ENCODE measurements around the gene LRRC56. TPM values are rescaled to one million over a fixed set of nuclear protein-coding genes. Genes with fewer than 3 reads are reported as not detected.

LRRC56 gene
- polyA plus RNA-seq, 2 of the 4 experiments (the other 2 are of a cell fraction): 0.32 to 1.0 TPM

DNA sequence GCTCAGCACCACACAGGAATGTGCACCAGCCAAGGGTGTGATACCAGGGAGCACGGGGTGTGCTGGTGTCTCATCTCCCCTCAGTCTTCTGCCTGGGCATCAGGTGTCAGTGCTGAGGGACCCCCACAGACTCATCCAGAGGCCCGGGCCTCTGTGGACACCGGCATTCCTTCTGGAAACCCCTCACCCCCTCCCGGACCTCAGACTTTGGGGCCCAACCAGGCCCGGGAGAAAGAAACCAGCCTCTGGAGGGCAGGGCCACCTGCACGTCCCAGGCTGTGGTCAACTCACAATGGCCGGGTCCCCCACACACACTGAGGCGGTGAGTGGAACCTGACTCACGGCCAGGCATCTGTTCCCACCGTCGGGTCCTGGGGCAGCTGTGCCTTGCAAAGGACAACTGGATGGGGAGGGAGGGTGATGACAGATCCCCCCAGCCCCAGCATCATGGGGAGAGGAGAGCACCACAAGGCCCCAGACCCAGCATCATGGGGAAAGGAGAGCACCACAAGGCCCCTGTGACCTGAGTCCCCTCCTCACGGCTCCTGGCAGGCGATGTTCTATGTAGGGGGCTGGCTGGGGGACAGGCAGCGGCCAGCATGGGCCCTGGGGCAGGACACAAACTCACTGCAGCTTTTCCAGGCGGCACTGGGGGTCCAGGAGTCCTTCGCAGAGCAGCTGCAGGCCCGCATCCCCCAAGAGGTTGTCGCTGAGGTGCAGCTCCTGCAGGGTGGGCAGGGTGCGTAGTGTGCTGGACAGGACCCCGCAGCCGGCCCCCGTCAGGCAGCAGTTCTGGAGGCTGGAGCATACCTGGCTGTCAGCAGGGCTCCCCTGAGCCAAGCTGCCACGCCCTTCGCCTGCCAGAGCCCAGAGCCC lies 37.9 kb upstream of the LRRC56 start:
- H3K4me2 ChIP-seq: no peak overlapping the region
- WGBS (ENCODE audit: missing lambda C conversion rate): 91% methylated on average over 17 of the region's 24 CpGs
- ChIA-PET POLR2A (no interaction called here), CTCF (interaction anchor here (1.1 to 4.8 kb wide), 2 partner anchors 18 to 19 kb away, joined by 4 to 28 read pairs; no protein-coding TSS in a partner anchor)
- peaks cover under 1% of the 10 kb centered on the region; the same call in 1 of the 3 replicates for H3K4me1 ChIP-seq
- H3K9me3 ChIP-seq: no peaks in the 10 kb centered on the region
- no peak overlapping the region for H3K27ac ChIP-seq
- FAIRE-seq (no peak), ATAC-seq (no peak), DNase-seq (ENCODE audit: low read depth in 1 of 2, low spot score in 1 of 2) (no peak)
- TF ChIP-seq, protein P1, sequence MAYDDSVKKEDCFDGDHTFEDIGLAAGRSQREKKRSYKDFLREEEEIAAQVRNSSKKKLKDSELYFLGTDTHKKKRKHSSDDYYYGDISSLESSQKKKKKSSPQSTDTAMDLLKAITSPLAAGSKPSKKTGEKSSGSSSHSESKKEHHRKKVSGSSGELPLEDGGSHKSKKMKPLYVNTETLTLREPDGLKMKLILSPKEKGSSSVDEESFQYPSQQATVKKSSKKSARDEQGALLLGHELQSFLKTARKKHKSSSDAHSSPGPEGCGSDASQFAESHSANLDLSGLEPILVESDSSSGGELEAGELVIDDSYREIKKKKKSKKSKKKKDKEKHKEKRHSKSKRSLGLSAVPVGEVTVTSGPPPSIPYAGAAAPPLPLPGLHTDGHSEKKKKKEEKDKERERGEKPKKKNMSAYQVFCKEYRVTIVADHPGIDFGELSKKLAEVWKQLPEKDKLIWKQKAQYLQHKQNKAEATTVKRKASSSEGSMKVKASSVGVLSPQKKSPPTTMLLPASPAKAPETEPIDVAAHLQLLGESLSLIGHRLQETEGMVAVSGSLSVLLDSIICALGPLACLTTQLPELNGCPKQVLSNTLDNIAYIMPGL (CRISPR knock-in tag; IDR thresholded peaks at IDR 0.05; ENCODE audit: borderline replicate concordance): no peak
- TF ChIP-seq EHF (CRISPR knock-in tag; IDR thresholded peaks at IDR 0.05) (no peak), ESRRA (IDR thresholded peaks at IDR 0.05; ENCODE audit: borderline replicate concordance, low read length) (no peak), PHF8 (IDR thresholded peaks at IDR 0.05; ENCODE audit: borderline replicate concordance, low read depth) (no peak), TFCP2L1 (CRISPR knock-in tag; IDR thresholded peaks at IDR 0.05) (no peak), CHD4 (IDR thresholded peaks at IDR 0.05; ENCODE audit: borderline replicate concordance) (no peak), JUN (IDR thresholded peaks at IDR 0.05) (no peak), ZFP36 (IDR thresholded peaks at IDR 0.05; ENCODE audit: borderline replicate concordance, partially characterized antibody) (no peak), HEYL (CRISPR knock-in tag; IDR thresholded peaks at IDR 0.05) (no peak), FOSB (CRISPR knock-in tag; IDR thresholded peaks at IDR 0.05) (no peak), SREBF2 (IDR thresholded peaks at IDR 0.05) (no peak)
- TF ChIP-seq, protein P2, sequence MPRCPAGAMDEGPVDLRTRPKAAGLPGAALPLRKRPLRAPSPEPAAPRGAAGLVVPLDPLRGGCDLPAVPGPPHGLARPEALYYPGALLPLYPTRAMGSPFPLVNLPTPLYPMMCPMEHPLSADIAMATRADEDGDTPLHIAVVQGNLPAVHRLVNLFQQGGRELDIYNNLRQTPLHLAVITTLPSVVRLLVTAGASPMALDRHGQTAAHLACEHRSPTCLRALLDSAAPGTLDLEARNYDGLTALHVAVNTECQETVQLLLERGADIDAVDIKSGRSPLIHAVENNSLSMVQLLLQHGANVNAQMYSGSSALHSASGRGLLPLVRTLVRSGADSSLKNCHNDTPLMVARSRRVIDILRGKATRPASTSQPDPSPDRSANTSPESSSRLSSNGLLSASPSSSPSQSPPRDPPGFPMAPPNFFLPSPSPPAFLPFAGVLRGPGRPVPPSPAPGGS (IDR thresholded peaks at IDR 0.05): no peak
- TF ChIP-seq, protein P3, sequence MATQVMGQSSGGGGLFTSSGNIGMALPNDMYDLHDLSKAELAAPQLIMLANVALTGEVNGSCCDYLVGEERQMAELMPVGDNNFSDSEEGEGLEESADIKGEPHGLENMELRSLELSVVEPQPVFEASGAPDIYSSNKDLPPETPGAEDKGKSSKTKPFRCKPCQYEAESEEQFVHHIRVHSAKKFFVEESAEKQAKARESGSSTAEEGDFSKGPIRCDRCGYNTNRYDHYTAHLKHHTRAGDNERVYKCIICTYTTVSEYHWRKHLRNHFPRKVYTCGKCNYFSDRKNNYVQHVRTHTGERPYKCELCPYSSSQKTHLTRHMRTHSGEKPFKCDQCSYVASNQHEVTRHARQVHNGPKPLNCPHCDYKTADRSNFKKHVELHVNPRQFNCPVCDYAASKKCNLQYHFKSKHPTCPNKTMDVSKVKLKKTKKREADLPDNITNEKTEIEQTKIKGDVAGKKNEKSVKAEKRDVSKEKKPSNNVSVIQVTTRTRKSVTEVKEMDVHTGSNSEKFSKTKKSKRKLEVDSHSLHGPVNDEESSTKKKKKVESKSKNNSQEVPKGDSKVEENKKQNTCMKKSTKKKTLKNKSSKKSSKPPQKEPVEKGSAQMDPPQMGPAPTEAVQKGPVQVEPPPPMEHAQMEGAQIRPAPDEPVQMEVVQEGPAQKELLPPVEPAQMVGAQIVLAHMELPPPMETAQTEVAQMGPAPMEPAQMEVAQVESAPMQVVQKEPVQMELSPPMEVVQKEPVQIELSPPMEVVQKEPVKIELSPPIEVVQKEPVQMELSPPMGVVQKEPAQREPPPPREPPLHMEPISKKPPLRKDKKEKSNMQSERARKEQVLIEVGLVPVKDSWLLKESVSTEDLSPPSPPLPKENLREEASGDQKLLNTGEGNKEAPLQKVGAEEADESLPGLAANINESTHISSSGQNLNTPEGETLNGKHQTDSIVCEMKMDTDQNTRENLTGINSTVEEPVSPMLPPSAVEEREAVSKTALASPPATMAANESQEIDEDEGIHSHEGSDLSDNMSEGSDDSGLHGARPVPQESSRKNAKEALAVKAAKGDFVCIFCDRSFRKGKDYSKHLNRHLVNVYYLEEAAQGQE (IDR thresholded peaks at IDR 0.05): no peak
- TF ChIP-seq, protein P4, sequence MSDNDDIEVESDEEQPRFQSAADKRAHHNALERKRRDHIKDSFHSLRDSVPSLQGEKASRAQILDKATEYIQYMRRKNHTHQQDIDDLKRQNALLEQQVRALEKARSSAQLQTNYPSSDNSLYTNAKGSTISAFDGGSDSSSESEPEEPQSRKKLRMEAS (IDR thresholded peaks at IDR 0.05): no peak
- H3K4me3 ChIP-seq: no peak overlapping the region

DNA sequence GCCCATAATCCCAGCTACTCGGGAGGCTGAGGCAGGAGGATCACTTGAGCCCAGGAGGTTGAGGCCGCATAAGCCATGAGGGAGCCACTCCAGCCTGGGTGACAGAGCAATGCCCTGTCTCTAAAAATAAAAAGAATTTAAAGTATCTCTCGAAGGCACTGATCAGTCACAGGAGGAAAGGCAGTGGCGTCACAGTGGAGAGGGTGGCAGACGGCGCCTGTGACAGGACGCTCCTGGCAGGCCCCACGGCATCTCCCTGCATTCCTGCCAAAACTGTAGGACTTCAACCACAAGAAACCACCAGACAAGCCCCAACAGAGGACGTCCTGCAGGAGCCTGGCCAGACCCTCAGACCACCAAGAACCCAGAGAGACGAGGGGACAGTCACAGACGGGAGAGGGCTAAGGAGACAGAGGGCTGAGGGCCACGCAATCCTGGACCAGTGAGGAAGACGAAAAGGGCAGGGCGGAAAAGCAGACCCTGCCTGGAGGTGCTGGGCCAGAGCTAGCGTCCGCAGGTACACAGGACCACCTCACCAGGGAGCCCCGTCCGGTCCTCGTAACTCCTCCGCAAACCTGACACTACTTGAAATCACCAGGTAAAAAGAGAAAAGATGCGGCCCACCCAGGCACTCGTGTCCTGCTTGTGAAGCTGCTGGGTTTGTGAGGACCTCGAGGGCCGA lies 36.2 kb upstream of the LRRC56 start:
- Histone ChIP-seq H3K9me3 (no peaks in the 10 kb centered on the region), H3K4me1 (peaks cover 12% of the 10 kb centered on the region; the same call in 2 of the 3 replicates), H3K4me3 (no peak overlapping the region), H3K27ac (no peak overlapping the region), H3K4me2 (no peak overlapping the region)
- CTCF ChIA-PET: interaction anchor here (1.4 to 4.8 kb wide), 2 partner anchors 10 to 17 kb away, joined by 4 to 28 read pairs; no protein-coding TSS in a partner anchor
- POLR2A ChIA-PET: no interaction called here
- no peak for ATAC-seq
- WGBS (ENCODE audit: missing lambda C conversion rate): 87% methylated on average over 24 of the region's 24 CpGs
- no peak for FAIRE-seq
- no peak for DNase-seq (ENCODE audit: low read depth in 1 of 2, low spot score in 1 of 2)
- TF ChIP-seq, protein P5, sequence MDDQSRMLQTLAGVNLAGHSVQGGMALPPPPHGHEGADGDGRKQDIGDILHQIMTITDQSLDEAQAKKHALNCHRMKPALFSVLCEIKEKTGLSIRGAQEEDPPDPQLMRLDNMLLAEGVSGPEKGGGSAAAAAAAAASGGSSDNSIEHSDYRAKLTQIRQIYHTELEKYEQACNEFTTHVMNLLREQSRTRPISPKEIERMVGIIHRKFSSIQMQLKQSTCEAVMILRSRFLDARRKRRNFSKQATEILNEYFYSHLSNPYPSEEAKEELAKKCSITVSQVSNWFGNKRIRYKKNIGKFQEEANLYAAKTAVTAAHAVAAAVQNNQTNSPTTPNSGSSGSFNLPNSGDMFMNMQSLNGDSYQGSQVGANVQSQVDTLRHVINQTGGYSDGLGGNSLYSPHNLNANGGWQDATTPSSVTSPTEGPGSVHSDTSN (IDR thresholded peaks at IDR 0.05): no peak
- TF ChIP-seq BHLHE40 (IDR thresholded peaks at IDR 0.05; ENCODE audit: low read depth, low read length): no peak
- TF ChIP-seq FOXS1 (CRISPR knock-in tag; IDR thresholded peaks at IDR 0.05): no peak
- TF ChIP-seq RFX5 (IDR thresholded peaks at IDR 0.05): no peak
- TF ChIP-seq SREBF2 (IDR thresholded peaks at IDR 0.05): no peak
- no peak for TF ChIP-seq CEBPB (IDR thresholded peaks at IDR 0.05)
- no peak for TF ChIP-seq HOXB5 (CRISPR knock-in tag; IDR thresholded peaks at IDR 0.05)
- TF ChIP-seq CBX2 (IDR thresholded peaks at IDR 0.05; ENCODE audit: borderline replicate concordance, low read depth): no peak
- TF ChIP-seq, protein P6, sequence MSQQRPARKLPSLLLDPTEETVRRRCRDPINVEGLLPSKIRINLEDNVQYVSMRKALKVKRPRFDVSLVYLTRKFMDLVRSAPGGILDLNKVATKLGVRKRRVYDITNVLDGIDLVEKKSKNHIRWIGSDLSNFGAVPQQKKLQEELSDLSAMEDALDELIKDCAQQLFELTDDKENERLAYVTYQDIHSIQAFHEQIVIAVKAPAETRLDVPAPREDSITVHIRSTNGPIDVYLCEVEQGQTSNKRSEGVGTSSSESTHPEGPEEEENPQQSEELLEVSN (IDR thresholded peaks at IDR 0.05; ENCODE audit: borderline replicate concordance, low read depth): no peak
- TF ChIP-seq, protein P1 (CRISPR knock-in tag; IDR thresholded peaks at IDR 0.05; ENCODE audit: borderline replicate concordance): no peak
- TF ChIP-seq EHF (CRISPR knock-in tag; IDR thresholded peaks at IDR 0.05): no peak
- no peak for TF ChIP-seq SMC3 (IDR thresholded peaks at IDR 0.05)
- no peak for TF ChIP-seq PHF8 (IDR thresholded peaks at IDR 0.05; ENCODE audit: borderline replicate concordance, low read depth)
